ENCODE measurements around the gene ARL15. TPM values are rescaled to one million over a fixed set of nuclear protein-coding genes. Genes with fewer than 3 reads are reported as not detected.

ARL15 gene
- total and polyA plus RNA-seq, 2 of the 4 experiments (the other 2 are of a cell fraction) = 7.3 to 19.2 TPM

DNA sequence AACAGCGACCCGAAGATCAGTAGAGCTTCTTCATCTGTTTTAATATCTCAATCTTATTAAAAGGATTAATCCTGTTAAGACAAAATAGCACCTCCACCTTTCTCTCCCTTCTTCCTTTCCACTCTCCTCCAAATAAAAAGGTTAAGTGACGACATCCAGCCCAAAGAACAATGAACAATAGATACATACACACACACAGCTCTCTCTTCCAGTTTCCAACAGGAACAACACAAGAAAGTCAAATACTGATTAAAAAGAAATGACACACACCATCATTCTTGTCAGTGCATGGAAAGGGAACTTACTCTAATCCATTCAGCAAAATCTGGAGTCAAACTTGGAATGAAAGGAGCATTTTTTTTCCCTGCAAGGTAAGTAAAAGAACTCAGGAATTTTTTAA lies 2.8 kb downstream of the ARL15 start:
- BruUV-seq (replicated peaks) = no TSS peak
- CTCF ChIA-PET = no interaction called here
- Histone ChIP-seq H3K23ac (ENCODE audit: low read depth, low read length) (peak overlapping the region; percentile 56; the same call in 1 of the 2 replicates), H2BK120ac (ENCODE audit: low read depth, low read length) (no peak overlapping the region), H3K27me3 (ENCODE audit: control insufficient read depth, insufficient read depth, low read length) (no peaks in the 10 kb centered on the region), H3K18ac (ENCODE audit: low read depth, low read length) (no peak overlapping the region), H3K9me3 (ENCODE audit: control insufficient read depth, insufficient read depth, low read length) (no peaks in the 10 kb centered on the region), H2BK20ac (ENCODE audit: low read depth, low read length) (no peak overlapping the region), H3K9ac (ENCODE audit: low read depth, low read length) (no peak overlapping the region), H3K79me1 (ENCODE audit: low read depth in 1 of 2, low read length in 2 of 2) (peaks cover 0 to 28% of the 10 kb centered on the region in 2 experiments; a peak in 2 of 4 replicates), H4K5ac (ENCODE audit: low read depth, low read length) (no peak overlapping the region), H3K4me2 (ENCODE audit: low read depth, low read length) (no peak overlapping the region), H2AK5ac (ENCODE audit: low read depth, low read length) (no peak overlapping the region), H3K14ac (replicated peaks; ENCODE audit: low read depth, low read length) (no peak overlapping the region), H2BK15ac (ENCODE audit: low read depth, low read length) (no peak overlapping the region), H4K91ac (ENCODE audit: insufficient read depth, low read depth, low read length) (no peak overlapping the region), H3K4me1 (ENCODE audit: control insufficient read depth, insufficient read depth, low read length) (no peaks in the 10 kb centered on the region; the same call in 1 of the 2 replicates), H3K36me3 (ENCODE audit: control insufficient read depth, insufficient read depth, low read length) (no peaks in the 10 kb centered on the region), H3K4ac (ENCODE audit: low read depth, low read length) (no peak overlapping the region), H4K20me1 (ENCODE audit: insufficient read depth, low read length) (no peaks in the 10 kb centered on the region; the same call in 1 of the 2 replicates), H4K8ac (ENCODE audit: low read depth in 2 of 2, low read length in 2 of 2) (no peak overlapping the region), H2AFZ (replicated peaks; ENCODE audit: low read length, poor library complexity) (no peak overlapping the region), H3K27ac (ENCODE audit: insufficient read depth, low read length) (no peak overlapping the region), H3K4me3 (ENCODE audit: insufficient read depth, low read depth, low read length) (no peak overlapping the region), H3K56ac (ENCODE audit: extremely low read depth, insufficient read depth, low read length) (no peak overlapping the region), H2AK9ac (replicated peaks; ENCODE audit: low read depth, low read length, poor library complexity) (no peak overlapping the region), H2BK5ac (ENCODE audit: low read depth, low read length, poor library complexity, severe bottlenecking) (no peak overlapping the region), H3K9me1 (ENCODE audit: insufficient read depth, low read length) (no peaks in the 10 kb centered on the region)
- in situ Hi-C loops (cut with MboI; ENCODE audit: low sequenced_read_pairs) = no loop called here
- TF ChIP-seq MAZ (IDR thresholded peaks at IDR 0.05; ENCODE audit: borderline replicate concordance, low read depth, low read length) (no peak), CEBPB (IDR thresholded peaks at IDR 0.05; ENCODE audit: low read depth, low read length) (no peak), MAFK (IDR thresholded peaks at IDR 0.05; ENCODE audit: low read depth, low read length) (no peak), MXI1 (IDR thresholded peaks at IDR 0.05; ENCODE audit: borderline replicate concordance, low read depth, low read length) (no peak), RFX5 (IDR thresholded peaks at IDR 0.05; ENCODE audit: low read depth, low read length) (no peak), CHD1 (IDR thresholded peaks at IDR 0.05; ENCODE audit: low read depth, low read length) (no peak), RCOR1 (IDR thresholded peaks at IDR 0.05; ENCODE audit: insufficient replicate concordance, low read length) (no peak), POLR2A (IDR thresholded peaks at IDR 0.05; ENCODE audit: low read depth, low read length) (no peak), SMC3 (IDR thresholded peaks at IDR 0.05; ENCODE audit: low read depth, low read length) (no peak), NFE2L2 (IDR thresholded peaks at IDR 0.05; ENCODE audit: low read depth, low read length) (no peak), BHLHE40 (IDR thresholded peaks at IDR 0.05; ENCODE audit: low read depth, low read length) (no peak)
- TF ChIP-seq, protein P1, sequence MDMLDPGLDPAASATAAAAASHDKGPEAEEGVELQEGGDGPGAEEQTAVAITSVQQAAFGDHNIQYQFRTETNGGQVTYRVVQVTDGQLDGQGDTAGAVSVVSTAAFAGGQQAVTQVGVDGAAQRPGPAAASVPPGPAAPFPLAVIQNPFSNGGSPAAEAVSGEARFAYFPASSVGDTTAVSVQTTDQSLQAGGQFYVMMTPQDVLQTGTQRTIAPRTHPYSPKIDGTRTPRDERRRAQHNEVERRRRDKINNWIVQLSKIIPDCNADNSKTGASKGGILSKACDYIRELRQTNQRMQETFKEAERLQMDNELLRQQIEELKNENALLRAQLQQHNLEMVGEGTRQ (IDR thresholded peaks at IDR 0.05; ENCODE audit: low read depth, low read length) = no peak
- ATAC-seq (ENCODE audit: low read depth) (no peak), DNase-seq (no peak)
- WGBS, 2 experiments (ENCODE audit: extremely low coverage in 2 of 2, insufficient read length in 1 of 2) = 93% methylated on average over 3 of the region's 3 CpGs; no CpG with 5 or more reads in 1 of the 2 experiments
- POLR2A ChIA-PET (ENCODE audit: unreplicated experiment) = no interaction called here
- dilution Hi-C loops (cut with HindIII; ENCODE audit: low sequenced_read_pairs, unreplicated experiment) = no loop called here
- intact Hi-C loops (cut with micrococcal nuclease) = loop anchor here (5.0 kb wide), 2 partner anchors 50 to 65 kb away; no protein-coding TSS in a partner anchor
